Hepatocyte (in vitro differentiated cells): ENCODE data around the gene USP14. TPM values are rescaled to one million over a fixed set of nuclear protein-coding genes. Genes with fewer than 3 reads are reported as not detected.

ENCODE experiments used
- DNase-seq: peaks from one replicate; pipeline ENCODE4 v3.0.0-alpha.2; 2016; ENCODE audit warnings: low spot score
- H2AFZ ChIP-seq: fragments of 200-600 bp; sonication (generic); 2 replicates; pipeline ENCODE4 v1.6.0; 2016; ENCODE audit warnings: antibody characterized with exemption, mild to moderate bottlenecking
- H3K27ac ChIP-seq: fragments of 200-600 bp; sonication (generic); 2 replicates; pipeline ENCODE4 v1.5.1; 2016; ENCODE audit warnings: mild to moderate bottlenecking
- H3K27me3 ChIP-seq: fragments of 200-600 bp; sonication (generic); 2 replicates; pipeline ENCODE4 v1.6.1; 2016
- H3K36me3 ChIP-seq: fragments of 200-600 bp; sonication (generic); replicated peaks from 2 replicates; pipeline ENCODE4 v1.5.1; 2016; ENCODE audit warnings: low read depth; ENCODE audit not compliant: insufficient read depth
- H3K4me1 ChIP-seq: fragments of 200-600 bp; sonication (generic); 2 replicates; pipeline ENCODE4 v1.5.1; 2016; ENCODE audit warnings: mild to moderate bottlenecking, moderate library complexity; ENCODE audit not compliant: insufficient read depth
- H3K4me2 ChIP-seq: fragments of 200-600 bp; sonication (generic); 2 replicates; pipeline ENCODE4 v1.6.0; 2016
- H3K4me3 ChIP-seq: fragments of 200-600 bp; sonication (generic); 2 replicates; pipeline ENCODE4 v1.5.1; 2016; ENCODE audit warnings: mild to moderate bottlenecking
- H3K79me2 ChIP-seq: fragments of 200-600 bp; sonication (generic); 2 replicates; pipeline ENCODE4 v1.6.0; 2017; ENCODE audit warnings: mild to moderate bottlenecking
- H3K9me2 ChIP-seq: fragments of 200-600 bp; sonication (generic); replicated peaks from 2 replicates; pipeline ENCODE4 v1.6.0; 2017; ENCODE audit warnings: mild to moderate bottlenecking; ENCODE audit not compliant: insufficient read depth
- H3K9me3 ChIP-seq: fragments of 200-600 bp; sonication (generic); 2 replicates; pipeline ENCODE4 v1.5.1; 2016; ENCODE audit warnings: low read depth, mild to moderate bottlenecking
- H4K20me1 ChIP-seq: fragments of 200-600 bp; sonication (generic); 2 replicates; pipeline ENCODE4 v1.6.0; 2016; ENCODE audit warnings: mild to moderate bottlenecking; ENCODE audit not compliant: insufficient read depth, poor library complexity, severe bottlenecking
- CTCF ChIP-seq: fragments of 200-600 bp; sonication (generic); IDR thresholded peaks from 2 replicates; pipeline ENCODE4 v1.5.1; 2016; ENCODE audit warnings: antibody characterized with exemption, mild to moderate bottlenecking; ENCODE audit not compliant: poor library complexity
- EZH2 ChIP-seq: fragments of 200-600 bp; sonication (generic); IDR thresholded peaks from 2 replicates; pipeline ENCODE4 v1.6.1; 2016; ENCODE audit warnings: antibody characterized with exemption, mild to moderate bottlenecking, borderline replicate concordance
- EZH2phosphoT487 ChIP-seq: fragments of 200-600 bp; sonication (generic); IDR thresholded peaks from one replicate; pipeline ENCODE4 v1.6.1; 2018; ENCODE audit warnings: antibody characterized with exemption, mild to moderate bottlenecking, low read depth, moderate library complexity; ENCODE audit not compliant: unreplicated experiment, severe bottlenecking
- whole genome bisulfite sequencing: methylation state at CpG from one replicate; pipeline ENCODE4 v1.1.6; 2016; ENCODE audit warnings: low lambda C conversion rate; ENCODE audit errors: missing lambda C conversion rate; 5-methylcytosine and 5-hydroxymethylcytosine counted together
- polyA plus RNA-seq: library from polyadenylated mRNA; unstranded; fragments of >200 nt; fragmentation: Nextera tagmentation; extraction: Ambion mirVana; gene quantifications from 2 replicates; pipeline ENCODE4 v1.2.1, GENCODE V29; 2016
- total RNA-seq: library from RNA; depleted of rRNA; stranded (reverse); fragments of >200 nt; gene quantifications from 2 replicates; pipeline ENCODE4 v1.2.3, GENCODE V29; 2014

The USP14 gene
- total and polyA plus RNA-seq, 2 experiments from 2014 or later: 37.5 to 47.5 TPM

GRCh38 chr18:220708-221107 lies 62.4 kb downstream of the USP14 start:
- no peak overlapping the region for H3K27ac ChIP-seq
- H3K4me1 ChIP-seq: no peaks in the 10 kb centered on the region
- no peak overlapping the region for H2AFZ ChIP-seq
- no peaks in the 10 kb centered on the region for H3K36me3 ChIP-seq
- H3K79me2 ChIP-seq: no peaks in the 10 kb centered on the region
- no peaks in the 10 kb centered on the region for H3K27me3 ChIP-seq
- H3K9me2 ChIP-seq: no peaks in the 10 kb centered on the region
- H3K9me3 ChIP-seq: no peaks in the 10 kb centered on the region
- DNase-seq: no peak
- no peak overlapping the region for H3K4me3 ChIP-seq
- H4K20me1 ChIP-seq: no peaks in the 10 kb centered on the region
- no peak overlapping the region for H3K4me2 ChIP-seq
- TF ChIP-seq CTCF (no peak), EZH2 (no peak), EZH2phosphoT487 (no peak)

- Histone ChIP-seq H3K4me3 (no peak overlapping the region), H3K79me2 (no peaks in the 10 kb centered on the region), H3K27ac (no peak overlapping the region), H3K9me2 (no peaks in the 10 kb centered on the region), H3K4me1 (no peaks in the 10 kb centered on the region), H3K27me3 (no peaks in the 10 kb centered on the region), H2AFZ (no peak overlapping the region), H3K9me3 (no peaks in the 10 kb centered on the region), H3K36me3 (no peaks in the 10 kb centered on the region), H3K4me2 (no peak overlapping the region), H4K20me1 (no peaks in the 10 kb centered on the region)
- no peak for TF ChIP-seq EZH2
- no peak for TF ChIP-seq CTCF
- no peak for TF ChIP-seq EZH2phosphoT487
- DNase-seq: no peak
- WGBS: 95% methylated on average over 4 of the region's 4 CpGs
These were observed 67.4 kb downstream of the USP14 start for GRCh38 chr18:225745-226144.

GRCh38 chr18:227374-227773 lies 69.0 kb downstream of the USP14 start:
- TF ChIP-seq CTCF (no peak), EZH2phosphoT487 (no peak), EZH2 (no peak)
- no peaks in the 10 kb centered on the region for H3K27me3 ChIP-seq
- no peaks in the 10 kb centered on the region for H3K4me1 ChIP-seq
- H3K9me2 ChIP-seq: no peaks in the 10 kb centered on the region
- H4K20me1 ChIP-seq: no peaks in the 10 kb centered on the region
- no peak overlapping the region for H3K27ac ChIP-seq
- H3K4me3 ChIP-seq: no peak overlapping the region
- 93% methylated on average over 6 of the region's 6 CpGs for WGBS
- no peak overlapping the region for H3K4me2 ChIP-seq
- DNase-seq: no peak
- H3K79me2 ChIP-seq: no peaks in the 10 kb centered on the region
- H3K36me3 ChIP-seq: no peaks in the 10 kb centered on the region
- no peak overlapping the region for H2AFZ ChIP-seq
- no peaks in the 10 kb centered on the region for H3K9me3 ChIP-seq

- no peak overlapping the region for H3K4me3 ChIP-seq
- no peak overlapping the region for H3K4me2 ChIP-seq
- no peak overlapping the region for H3K27ac ChIP-seq
- H2AFZ ChIP-seq: no peak overlapping the region
- H3K36me3 ChIP-seq: no peaks in the 10 kb centered on the region
- H3K9me2 ChIP-seq: no peaks in the 10 kb centered on the region
- no peak for DNase-seq
- 97% methylated on average over 4 of the region's 4 CpGs for WGBS
- H3K9me3 ChIP-seq: no peaks in the 10 kb centered on the region
- no peak for TF ChIP-seq EZH2
- H4K20me1 ChIP-seq: no peaks in the 10 kb centered on the region
- H3K4me1 ChIP-seq: no peaks in the 10 kb centered on the region
- no peaks in the 10 kb centered on the region for H3K27me3 ChIP-seq
- H3K79me2 ChIP-seq: no peaks in the 10 kb centered on the region
These were observed 69.5 kb downstream of the USP14 start for GRCh38 chr18:227902-228301.
